HG03045 (cell line): ENCODE data around the gene NR2E3.

Experiments
- ATAC-seq: cut with Tn5 transposase; IDR thresholded peaks from one replicate; pipeline ENCODE4 v1.9.1; 2021; ENCODE audit warnings: mild to moderate bottlenecking, moderate library complexity; ENCODE audit not compliant: unreplicated experiment

The NR2E3 gene

GRCh38 chr15:71790081-71790480 lies 20.3 kb upstream of the NR2E3 start:
- no peak for ATAC-seq

GRCh38 chr15:71791975-71792374 lies 18.4 kb upstream of the NR2E3 start:
- no peak for ATAC-seq

- no peak for ATAC-seq
These were observed 17.8 kb upstream of the NR2E3 start for GRCh38 chr15:71792521-71792920.

- ATAC-seq, result no peak
These were observed 11.7 kb upstream of the NR2E3 start for GRCh38 chr15:71798641-71799040.

- ATAC-seq, result no peak
These were observed 10.2 kb upstream of the NR2E3 start for GRCh38 chr15:71800190-71800589.

GRCh38 chr15:71800835-71801745 lies 9.3 kb upstream of the NR2E3 start:
- no peak for ATAC-seq

GRCh38 chr15:71801935-71802655 lies 8.3 kb upstream of the NR2E3 start:
- ATAC-seq, result no peak

- ATAC-seq, result no peak
These were observed 7.6 kb upstream of the NR2E3 start for GRCh38 chr15:71802770-71803169.

- no peak for ATAC-seq
These were observed 6.1 kb upstream of the NR2E3 start for GRCh38 chr15:71804226-71804625.

- ATAC-seq, result no peak
These were observed 5.5 kb upstream of the NR2E3 start for GRCh38 chr15:71804695-71805470.

GRCh38 chr15:71806452-71806931 lies 3.9 kb upstream of the NR2E3 start:
- ATAC-seq, result no peak

- ATAC-seq, result no peak
These were observed 3.2 kb upstream of the NR2E3 start for GRCh38 chr15:71807125-71807629.

- ATAC-seq, result no peak
These were observed 2.7 kb upstream of the NR2E3 start for GRCh38 chr15:71807691-71808091.

GRCh38 chr15:71808311-71809020 lies 1.9 kb upstream of the NR2E3 start:
- ATAC-seq, result no peak

- ATAC-seq, result no peak
These were observed 1.0 kb upstream of the NR2E3 start for GRCh38 chr15:71809346-71809745.

- no peak for ATAC-seq
These were observed 832 bp downstream of the NR2E3 start for GRCh38 chr15:71811036-71811736.

GRCh38 chr15:71811752-71812735 lies 1.7 kb downstream of the NR2E3 start:
- no peak for ATAC-seq

GRCh38 chr15:71812966-71813722 lies 2.8 kb downstream of the NR2E3 start:
- no peak for ATAC-seq
